Uterus (tissue), 2 donors: ENCODE results near the gene AQP3.

Experiments
- POLR2A ChIP-seq, 2 donors: fragments of 450-650 bp; IDR thresholded peaks; one replicate each; pipeline ENCODE4 v1.6.1; 2016; ENCODE audit warnings: antibody characterized with exemption in 2 of 2, mild to moderate bottlenecking in 1 of 2, moderate library complexity in 1 of 2
- TF ChIP-seq, protein P1 (sequence below), 4 experiments: fragments of 200-600 bp in 2 of 4; fragments of 450-650 bp in 2 of 4; sonication (generic) in 2 of 4; IDR thresholded peaks; one replicate each; pipeline ENCODE4 v1.5.1; 2016 to 2019; ENCODE audit warnings: antibody characterized with exemption in 4 of 4, mild to moderate bottlenecking in 2 of 4, moderate library complexity in 1 of 4

DNA sequence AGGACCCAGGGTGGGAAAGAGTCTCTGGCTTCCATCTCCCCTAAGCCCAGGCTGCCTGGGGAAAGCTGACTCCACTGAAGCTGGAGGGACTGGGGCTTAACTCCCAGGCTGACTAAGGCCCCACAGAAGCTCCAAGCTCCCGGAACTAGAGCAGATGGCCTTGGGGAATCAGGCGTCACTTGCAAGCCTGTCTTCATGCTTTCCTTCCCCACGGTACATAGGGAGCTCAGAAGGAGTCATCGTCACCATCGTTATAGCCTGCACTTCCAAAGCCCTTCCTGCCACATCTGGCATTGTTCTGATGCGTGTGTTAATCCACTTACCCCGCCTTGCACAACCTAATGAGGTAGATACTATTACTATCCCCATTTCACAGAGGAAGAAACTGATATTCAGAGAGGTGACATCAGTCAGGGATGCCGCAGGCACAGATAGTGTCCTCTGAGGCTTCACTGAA lies 11.5 kb downstream of the AQP3 start:
- TF ChIP-seq, protein P1, sequence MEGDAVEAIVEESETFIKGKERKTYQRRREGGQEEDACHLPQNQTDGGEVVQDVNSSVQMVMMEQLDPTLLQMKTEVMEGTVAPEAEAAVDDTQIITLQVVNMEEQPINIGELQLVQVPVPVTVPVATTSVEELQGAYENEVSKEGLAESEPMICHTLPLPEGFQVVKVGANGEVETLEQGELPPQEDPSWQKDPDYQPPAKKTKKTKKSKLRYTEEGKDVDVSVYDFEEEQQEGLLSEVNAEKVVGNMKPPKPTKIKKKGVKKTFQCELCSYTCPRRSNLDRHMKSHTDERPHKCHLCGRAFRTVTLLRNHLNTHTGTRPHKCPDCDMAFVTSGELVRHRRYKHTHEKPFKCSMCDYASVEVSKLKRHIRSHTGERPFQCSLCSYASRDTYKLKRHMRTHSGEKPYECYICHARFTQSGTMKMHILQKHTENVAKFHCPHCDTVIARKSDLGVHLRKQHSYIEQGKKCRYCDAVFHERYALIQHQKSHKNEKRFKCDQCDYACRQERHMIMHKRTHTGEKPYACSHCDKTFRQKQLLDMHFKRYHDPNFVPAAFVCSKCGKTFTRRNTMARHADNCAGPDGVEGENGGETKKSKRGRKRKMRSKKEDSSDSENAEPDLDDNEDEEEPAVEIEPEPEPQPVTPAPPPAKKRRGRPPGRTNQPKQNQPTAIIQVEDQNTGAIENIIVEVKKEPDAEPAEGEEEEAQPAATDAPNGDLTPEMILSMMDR (IDR thresholded peaks at IDR 0.05), result no peak
- no peak for TF ChIP-seq POLR2A (IDR thresholded peaks at IDR 0.05)
